ENCODE measurements around the gene FAM151B. TPM values are rescaled to one million over a fixed set of nuclear protein-coding genes. Genes with fewer than 3 reads are reported as not detected.

Gene FAM151B
- total and polyA plus RNA-seq, 7 donors, result 0.36 to 2.1 (median 0.96) TPM

Other genes starting within 250 kb of the FAM151B start
- gene SERINC5, start 232.1 kb upstream of the FAM151B start, total RNA-seq, result 1 to 10 TPM; 2.7 to 8.6 (median 4.3) TPM
- gene SERINC5, start 232.1 kb upstream of the FAM151B start, polyA plus RNA-seq, result 1 to 10 TPM in 2 of 3 donors, under 1 TPM in 1; 0.70 to 1.8 (median 1.7) TPM
- not detected for gene SPZ1, start 168.1 kb upstream of the FAM151B start, total RNA-seq
- not detected for gene SPZ1, start 168.1 kb upstream of the FAM151B start, polyA plus RNA-seq
- 10 to 100 TPM; 21.8 to 36.7 (median 27.3) TPM for gene ZFYVE16, start 80.0 kb upstream of the FAM151B start, total RNA-seq
- 10 to 100 TPM in 1 of 3 donors, 1 to 10 TPM in 2; 6.1 to 11.4 (median 6.1) TPM for gene ZFYVE16, start 80.0 kb upstream of the FAM151B start, polyA plus RNA-seq
- gene ANKRD34B, start 82.2 kb downstream of the FAM151B start, total RNA-seq, result under 1 TPM in 1 of 4 donors, not detected in 3; 0.08 TPM
- gene ANKRD34B, start 82.2 kb downstream of the FAM151B start, polyA plus RNA-seq, result under 1 TPM in 1 of 3 donors, not detected in 2; 0.01 TPM
- 10 to 100 TPM in 3 of 4 donors, 1 to 10 TPM in 1; 5.2 to 12.6 (median 10.7) TPM for gene MSH3, start 166.6 kb downstream of the FAM151B start, total RNA-seq
- 1 to 10 TPM; 2.8 to 5.8 (median 3.9) TPM for gene MSH3, start 166.6 kb downstream of the FAM151B start, polyA plus RNA-seq
- gene DHFR, start 166.9 kb downstream of the FAM151B start, total RNA-seq, result 10 to 100 TPM in 3 of 4 donors, 1 to 10 TPM in 1; 4.4 to 13.2 (median 12.0) TPM
- 10 to 100 TPM in 1 of 3 donors, 1 to 10 TPM in 2; 5.2 to 26.3 (median 6.0) TPM for gene DHFR, start 166.9 kb downstream of the FAM151B start, polyA plus RNA-seq

Data from psoas muscle (tissue), 7 donors.